Activated T-cell treated with anti-CD3 and anti-CD28 coated beads, Interleukin-2, amount 50 U/mL, for 24 hours (primary cell): ENCODE measurements around the gene STK11.

ENCODE experiments used
- DNase-seq: peaks from one replicate; pipeline ENCODE4 v3.0.0-alpha.2; 2020
- H3K27ac Mint-ChIP-seq: 2 replicates; pipeline ENCODE4 v1.8.0; 2020; ENCODE audit warnings: mild to moderate bottlenecking, mixed read lengths
- H3K27me3 Mint-ChIP-seq: 2 replicates; pipeline ENCODE4 v1.8.0; 2020; ENCODE audit warnings: mixed read lengths
- H3K36me3 Mint-ChIP-seq: 2 replicates; pipeline ENCODE4 v1.8.0; 2020; ENCODE audit warnings: low read depth, mixed read lengths
- H3K4me1 Mint-ChIP-seq: 2 replicates; pipeline ENCODE4 v1.8.0; 2020; ENCODE audit warnings: low read depth, mixed read lengths
- H3K4me3 Mint-ChIP-seq: 2 replicates; pipeline ENCODE4 v1.8.0; 2020; ENCODE audit warnings: mild to moderate bottlenecking, moderate library complexity, mixed read lengths
- H3K9me3 Mint-ChIP-seq: 2 replicates; pipeline ENCODE4 v1.8.0; 2020; ENCODE audit warnings: mixed read lengths

Gene STK11

GRCh38 chr19:1274852-1275259 is 69.3 kb downstream of the STK11 start:
- peak overlapping the region; percentile 81 for H3K4me3 Mint-ChIP-seq
- peaks cover 84% of the 10 kb centered on the region for H3K36me3 Mint-ChIP-seq
- no peaks in the 10 kb centered on the region for H3K9me3 Mint-ChIP-seq
- H3K27me3 Mint-ChIP-seq, result no peaks in the 10 kb centered on the region
- DNase-seq, result no peak
- H3K4me1 Mint-ChIP-seq, result peaks cover 63% of the 10 kb centered on the region
- peak overlapping the region; percentile 93 for H3K27ac Mint-ChIP-seq

- Mint-ChIP-seq H3K4me3 (peak within 1 kb of the TSS; percentile 81), H3K36me3 (peaks cover 84% of the 10 kb centered on the region), H3K27me3 (no peaks in the 10 kb centered on the region), H3K9me3 (no peaks in the 10 kb centered on the region), H3K4me1 (peaks cover 61% of the 10 kb centered on the region), H3K27ac (peak within 1 kb of the TSS; percentile 95)
- peak; percentile 95 for DNase-seq
These were observed 69.8 kb downstream of the STK11 start, which contains the start of gene FAM174C for GRCh38 chr19:1275260-1275975. Gene FAM174C, plus strand, starts transcription at chr19:1275530. Its CDS starts 20 bp downstream, at chr19:1275550.

GRCh38 chr19:1275976-1276627 is 70.5 kb downstream of the STK11 start:
- DNase-seq, result no peak
- Mint-ChIP-seq H3K9me3 (no peaks in the 10 kb centered on the region), H3K4me1 (peaks cover 54% of the 10 kb centered on the region), H3K4me3 (peak overlapping the region; percentile 81), H3K27ac (peak overlapping the region; percentile 95), H3K27me3 (no peaks in the 10 kb centered on the region), H3K36me3 (peaks cover 79% of the 10 kb centered on the region)

GRCh38 chr19:1276628-1277022 is 71.0 kb downstream of the STK11 start:
- peaks cover 49% of the 10 kb centered on the region for H3K4me1 Mint-ChIP-seq
- H3K36me3 Mint-ChIP-seq, result peaks cover 73% of the 10 kb centered on the region
- DNase-seq, result peak; percentile 72
- no peaks in the 10 kb centered on the region for H3K9me3 Mint-ChIP-seq
- peak overlapping the region; percentile 95 for H3K27ac Mint-ChIP-seq
- peak overlapping the region; percentile 81 for H3K4me3 Mint-ChIP-seq
- H3K27me3 Mint-ChIP-seq, result no peaks in the 10 kb centered on the region

DNA sequence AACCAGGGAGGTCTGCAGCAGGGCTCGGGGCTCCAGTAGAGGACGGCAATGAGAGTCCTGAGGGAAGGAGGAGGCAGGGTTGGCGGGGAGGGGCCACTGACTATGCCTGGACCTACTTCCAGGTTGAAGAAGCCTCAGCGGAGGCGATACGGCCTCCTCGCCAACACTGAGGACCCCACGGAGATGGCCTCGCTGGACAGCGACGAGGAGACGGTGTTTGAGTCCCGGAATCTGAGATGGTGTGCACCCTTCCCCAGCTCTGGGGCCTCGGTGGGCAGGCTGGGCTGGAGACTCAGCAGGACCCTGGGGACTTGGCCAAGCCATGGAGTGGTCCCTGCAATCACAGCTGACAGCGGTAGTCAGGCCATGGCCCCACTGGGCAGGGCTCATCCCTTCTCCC is 71.5 kb downstream of the STK11 start:
- no peak for DNase-seq

More for the DNA sequence above, 71.5 kb downstream of the STK11 start:
- Mint-ChIP-seq H3K27me3 (no peaks in the 10 kb centered on the region), H3K4me3 (peak overlapping the region; percentile 81), H3K36me3 (peaks cover 69% of the 10 kb centered on the region), H3K27ac (peak overlapping the region; percentile 95), H3K9me3 (no peaks in the 10 kb centered on the region), H3K4me1 (peaks cover 45% of the 10 kb centered on the region)
